Measurements from ENCODE around the gene LAP3.

LAP3 gene

GRCh38 chr4:17589355-17589754, 12.4 kb downstream of the LAP3 start:
- no peak overlapping the region for H3K4me3 ChIP-seq (replicated peaks; ENCODE audit: low read depth, low read length)
- H3K36me3 ChIP-seq (ENCODE audit: control insufficient read depth, insufficient read depth, low read length): peaks cover 22% of the 10 kb centered on the region
- no peak for TF ChIP-seq CTCF (IDR thresholded peaks at IDR 0.05; ENCODE audit: insufficient read depth, low read length, poor library complexity, severe bottlenecking)
- DNase-seq (ENCODE audit: extremely low read depth, insufficient read length): no peak
- H3K27me3 ChIP-seq (replicated peaks; ENCODE audit: control insufficient read depth, insufficient read depth, low read length): no peaks in the 10 kb centered on the region

- Histone ChIP-seq H3K4me3 (replicated peaks; ENCODE audit: low read depth, low read length) (no peak overlapping the region), H3K36me3 (ENCODE audit: control insufficient read depth, insufficient read depth, low read length) (peaks cover 24% of the 10 kb centered on the region), H3K27me3 (replicated peaks; ENCODE audit: control insufficient read depth, insufficient read depth, low read length) (no peaks in the 10 kb centered on the region)
- DNase-seq (ENCODE audit: extremely low read depth, insufficient read length): peak; percentile 44
- TF ChIP-seq CTCF (IDR thresholded peaks at IDR 0.05; ENCODE audit: insufficient read depth, low read length, poor library complexity, severe bottlenecking): no peak
Measured at GRCh38 chr4:17595471-17596005, 18.5 kb downstream of the LAP3 start.

- H3K4me3 ChIP-seq (replicated peaks; ENCODE audit: low read depth, low read length): no peak overlapping the region
- no peaks in the 10 kb centered on the region for H3K27me3 ChIP-seq (replicated peaks; ENCODE audit: control insufficient read depth, insufficient read depth, low read length)
- DNase-seq (ENCODE audit: extremely low read depth, insufficient read length): no peak
- TF ChIP-seq CTCF (IDR thresholded peaks at IDR 0.05; ENCODE audit: insufficient read depth, low read length, poor library complexity, severe bottlenecking): peak; percentile 10
- H3K36me3 ChIP-seq (ENCODE audit: control insufficient read depth, insufficient read depth, low read length): peaks cover 29% of the 10 kb centered on the region
Measured at GRCh38 chr4:17597517-17597916, 20.5 kb downstream of the LAP3 start.

GRCh38 chr4:17599826-17600225, 22.8 kb downstream of the LAP3 start:
- H3K27me3 ChIP-seq (replicated peaks; ENCODE audit: control insufficient read depth, insufficient read depth, low read length): no peaks in the 10 kb centered on the region
- no peak for TF ChIP-seq CTCF (IDR thresholded peaks at IDR 0.05; ENCODE audit: insufficient read depth, low read length, poor library complexity, severe bottlenecking)
- DNase-seq (ENCODE audit: extremely low read depth, insufficient read length): no peak
- no peak overlapping the region for H3K4me3 ChIP-seq (replicated peaks; ENCODE audit: low read depth, low read length)
- peaks cover 27% of the 10 kb centered on the region for H3K36me3 ChIP-seq (ENCODE audit: control insufficient read depth, insufficient read depth, low read length)

GRCh38 chr4:17605236-17605635, 28.2 kb downstream of the LAP3 start:
- no peak for TF ChIP-seq CTCF (IDR thresholded peaks at IDR 0.05; ENCODE audit: insufficient read depth, low read length, poor library complexity, severe bottlenecking)
- Histone ChIP-seq H3K4me3 (replicated peaks; ENCODE audit: low read depth, low read length) (no peak overlapping the region), H3K36me3 (ENCODE audit: control insufficient read depth, insufficient read depth, low read length) (peaks cover 24% of the 10 kb centered on the region), H3K27me3 (replicated peaks; ENCODE audit: control insufficient read depth, insufficient read depth, low read length) (no peaks in the 10 kb centered on the region)
- DNase-seq (ENCODE audit: extremely low read depth, insufficient read length): no peak
